ENCODE results near the gene HDAC9. TPM values are rescaled to one million over a fixed set of nuclear protein-coding genes. Genes with fewer than 3 reads are reported as not detected.
"Not testable (repeated sequence)": the region's sequence is repeated elsewhere in the genome, so short reads cannot be mapped to it uniquely, and the experiment has no call there.

HDAC9 gene
- total RNA-seq, 2 experiments from 2014 or later, result not detected

GRCh38 chr7:18702071-18702829 lies 206.7 kb downstream of the HDAC9 start:
- H3K9me3 Mint-ChIP-seq, result no peaks in the 10 kb centered on the region
- no peaks in the 10 kb centered on the region for H3K27me3 Mint-ChIP-seq (ENCODE audit: low read depth)
- no peak for DNase-seq
- H3K27ac Mint-ChIP-seq, result no peak overlapping the region
- H3K36me3 Mint-ChIP-seq (ENCODE audit: low read depth), result no peaks in the 10 kb centered on the region
- H3K4me1 Mint-ChIP-seq (ENCODE audit: low read depth), result no peaks in the 10 kb centered on the region
- CTCF ChIA-PET, result no interaction called here
- H3K4me3 Mint-ChIP-seq, result no peak overlapping the region
- intact Hi-C loops (cut with micrococcal nuclease), result no loop called here

GRCh38 chr7:18703685-18704084 lies 208.1 kb downstream of the HDAC9 start:
- H3K4me3 Mint-ChIP-seq, result no peak overlapping the region
- no peaks in the 10 kb centered on the region for H3K36me3 Mint-ChIP-seq (ENCODE audit: low read depth)
- no peaks in the 10 kb centered on the region for H3K4me1 Mint-ChIP-seq (ENCODE audit: low read depth)
- DNase-seq, result no peak
- intact Hi-C loops (cut with micrococcal nuclease), result no loop called here
- H3K9me3 Mint-ChIP-seq, result no peaks in the 10 kb centered on the region
- no peaks in the 10 kb centered on the region for H3K27me3 Mint-ChIP-seq (ENCODE audit: low read depth)
- CTCF ChIA-PET, result no interaction called here
- no peak overlapping the region for H3K27ac Mint-ChIP-seq

- Mint-ChIP-seq H3K36me3 (ENCODE audit: low read depth) (no peaks in the 10 kb centered on the region), H3K9me3 (no peaks in the 10 kb centered on the region), H3K4me1 (ENCODE audit: low read depth) (no peaks in the 10 kb centered on the region), H3K27me3 (ENCODE audit: low read depth) (no peaks in the 10 kb centered on the region), H3K4me3 (no peak overlapping the region), H3K27ac (no peak overlapping the region)
- CTCF ChIA-PET, result no interaction called here
- intact Hi-C loops (cut with micrococcal nuclease), result no loop called here
- DNase-seq, result no peak
Observed at GRCh38 chr7:18706670-18707069, 211.1 kb downstream of the HDAC9 start.

GRCh38 chr7:18708204-18708603 lies 212.7 kb downstream of the HDAC9 start:
- Mint-ChIP-seq H3K4me1 (ENCODE audit: low read depth) (no peaks in the 10 kb centered on the region), H3K27ac (no peak overlapping the region), H3K4me3 (no peak overlapping the region), H3K27me3 (ENCODE audit: low read depth) (no peaks in the 10 kb centered on the region), H3K36me3 (ENCODE audit: low read depth) (no peaks in the 10 kb centered on the region), H3K9me3 (no peaks in the 10 kb centered on the region)
- no peak for DNase-seq
- intact Hi-C loops (cut with micrococcal nuclease), result no loop called here
- CTCF ChIA-PET, result no interaction called here

- Mint-ChIP-seq H3K27ac (no peak overlapping the region), H3K4me1 (ENCODE audit: low read depth) (no peaks in the 10 kb centered on the region), H3K27me3 (ENCODE audit: low read depth) (no peaks in the 10 kb centered on the region), H3K36me3 (ENCODE audit: low read depth) (no peaks in the 10 kb centered on the region), H3K4me3 (no peak overlapping the region), H3K9me3 (peaks cover 2% of the 10 kb centered on the region)
- CTCF ChIA-PET, result no interaction called here
- no peak for DNase-seq
- intact Hi-C loops (cut with micrococcal nuclease), result no loop called here
Observed at GRCh38 chr7:18715988-18716387, 220.4 kb downstream of the HDAC9 start.

- no peaks in the 10 kb centered on the region for H3K27me3 Mint-ChIP-seq (ENCODE audit: low read depth)
- H3K4me1 Mint-ChIP-seq (ENCODE audit: low read depth), result no peaks in the 10 kb centered on the region
- H3K4me3 Mint-ChIP-seq, result no peak overlapping the region
- no peak overlapping the region for H3K27ac Mint-ChIP-seq
- H3K9me3 Mint-ChIP-seq, result peaks cover 4% of the 10 kb centered on the region
- CTCF ChIA-PET, result no interaction called here
- intact Hi-C loops (cut with micrococcal nuclease), result no loop called here
- no peak for DNase-seq
- no peaks in the 10 kb centered on the region for H3K36me3 Mint-ChIP-seq (ENCODE audit: low read depth)
Observed at GRCh38 chr7:18721429-18721828, 225.9 kb downstream of the HDAC9 start.

- CTCF ChIA-PET, result no interaction called here
- Mint-ChIP-seq H3K9me3 (peaks cover 3% of the 10 kb centered on the region), H3K27ac (no peak overlapping the region), H3K4me1 (ENCODE audit: low read depth) (no peaks in the 10 kb centered on the region), H3K36me3 (ENCODE audit: low read depth) (no peaks in the 10 kb centered on the region), H3K4me3 (no peak overlapping the region), H3K27me3 (ENCODE audit: low read depth) (no peaks in the 10 kb centered on the region)
- no peak for DNase-seq
- intact Hi-C loops (cut with micrococcal nuclease), result no loop called here
Observed at GRCh38 chr7:18724318-18724717, 228.8 kb downstream of the HDAC9 start.

GRCh38 chr7:18727115-18727870 lies 231.7 kb downstream of the HDAC9 start:
- no peaks in the 10 kb centered on the region for H3K36me3 Mint-ChIP-seq (ENCODE audit: low read depth)
- intact Hi-C loops (cut with micrococcal nuclease), result no loop called here
- H3K4me3 Mint-ChIP-seq, result no peak overlapping the region
- CTCF ChIA-PET, result no interaction called here
- H3K4me1 Mint-ChIP-seq (ENCODE audit: low read depth), result no peaks in the 10 kb centered on the region
- peaks cover 3% of the 10 kb centered on the region for H3K9me3 Mint-ChIP-seq
- no peaks in the 10 kb centered on the region for H3K27me3 Mint-ChIP-seq (ENCODE audit: low read depth)
- H3K27ac Mint-ChIP-seq, result no peak overlapping the region
- no peak for DNase-seq

- intact Hi-C loops (cut with micrococcal nuclease); H3K36me3 Mint-ChIP-seq (ENCODE audit: low read depth); H3K27ac Mint-ChIP-seq; CTCF ChIA-PET; H3K4me3 Mint-ChIP-seq; H3K4me1 Mint-ChIP-seq (ENCODE audit: low read depth); DNase-seq; H3K27me3 Mint-ChIP-seq (ENCODE audit: low read depth); H3K9me3 Mint-ChIP-seq: not testable (repeated sequence)
Observed at GRCh38 chr7:18736012-18736411, 240.5 kb downstream of the HDAC9 start.

GRCh38 chr7:18740579-18740988 lies 245.0 kb downstream of the HDAC9 start:
- intact Hi-C loops (cut with micrococcal nuclease), result no loop called here
- Mint-ChIP-seq H3K36me3 (ENCODE audit: low read depth) (no peaks in the 10 kb centered on the region), H3K27ac (no peak overlapping the region), H3K9me3 (peaks cover 7% of the 10 kb centered on the region), H3K27me3 (ENCODE audit: low read depth) (no peaks in the 10 kb centered on the region), H3K4me1 (ENCODE audit: low read depth) (no peaks in the 10 kb centered on the region), H3K4me3 (no peak overlapping the region)
- no peak for DNase-seq
- CTCF ChIA-PET, result no interaction called here

GRCh38 chr7:18753972-18754610 lies 258.5 kb downstream of the HDAC9 start:
- Mint-ChIP-seq H3K4me1 (ENCODE audit: low read depth) (no peaks in the 10 kb centered on the region), H3K9me3 (no peaks in the 10 kb centered on the region), H3K4me3 (no peak overlapping the region), H3K36me3 (ENCODE audit: low read depth) (no peaks in the 10 kb centered on the region), H3K27me3 (ENCODE audit: low read depth) (no peaks in the 10 kb centered on the region), H3K27ac (no peak overlapping the region)
- CTCF ChIA-PET, result no interaction called here
- intact Hi-C loops (cut with micrococcal nuclease), result no loop called here
- DNase-seq, result no peak

- no peaks in the 10 kb centered on the region for H3K36me3 Mint-ChIP-seq (ENCODE audit: low read depth)
- H3K9me3 Mint-ChIP-seq, result no peaks in the 10 kb centered on the region
- H3K4me1 Mint-ChIP-seq (ENCODE audit: low read depth), result no peaks in the 10 kb centered on the region
- CTCF ChIA-PET, result no interaction called here
- intact Hi-C loops (cut with micrococcal nuclease), result no loop called here
- H3K27me3 Mint-ChIP-seq (ENCODE audit: low read depth), result no peaks in the 10 kb centered on the region
- no peak for DNase-seq
- no peak overlapping the region for H3K27ac Mint-ChIP-seq
- no peak overlapping the region for H3K4me3 Mint-ChIP-seq
Observed at GRCh38 chr7:18754766-18755165, 259.2 kb downstream of the HDAC9 start.

GRCh38 chr7:18755793-18756192 lies 260.2 kb downstream of the HDAC9 start:
- Mint-ChIP-seq H3K9me3 (no peaks in the 10 kb centered on the region), H3K36me3 (ENCODE audit: low read depth) (no peaks in the 10 kb centered on the region), H3K27ac (no peak overlapping the region), H3K4me3 (no peak overlapping the region), H3K27me3 (ENCODE audit: low read depth) (no peaks in the 10 kb centered on the region), H3K4me1 (ENCODE audit: low read depth) (no peaks in the 10 kb centered on the region)
- CTCF ChIA-PET, result no interaction called here
- DNase-seq, result no peak
- intact Hi-C loops (cut with micrococcal nuclease), result no loop called here
